ENCODE data around the gene IRAK3.
"Not testable (repeated sequence)": the region's sequence is repeated elsewhere in the genome, so short reads cannot be mapped to it uniquely, and the experiment has no call there.

The IRAK3 gene

DNA sequence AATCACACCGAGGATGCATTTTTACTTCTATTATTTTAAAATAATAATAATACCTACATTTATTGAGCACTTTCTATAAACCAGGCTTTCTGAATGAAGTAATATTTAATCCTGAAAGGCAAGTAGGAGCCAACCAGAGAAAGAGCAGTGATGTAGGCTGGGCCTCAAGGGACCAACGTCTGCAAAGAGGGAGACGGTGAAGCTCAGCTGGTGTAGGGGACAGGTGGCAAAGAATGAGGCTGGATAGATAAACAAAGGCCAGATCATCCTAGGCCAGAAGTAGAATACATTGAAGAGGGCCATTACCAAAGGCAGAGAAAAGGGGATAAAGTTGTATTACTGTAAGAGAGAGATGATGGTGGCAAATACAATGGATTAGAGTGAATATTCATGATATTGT is 18.4 kb upstream of the IRAK3 start:
- no peak for DNase-seq

DNA sequence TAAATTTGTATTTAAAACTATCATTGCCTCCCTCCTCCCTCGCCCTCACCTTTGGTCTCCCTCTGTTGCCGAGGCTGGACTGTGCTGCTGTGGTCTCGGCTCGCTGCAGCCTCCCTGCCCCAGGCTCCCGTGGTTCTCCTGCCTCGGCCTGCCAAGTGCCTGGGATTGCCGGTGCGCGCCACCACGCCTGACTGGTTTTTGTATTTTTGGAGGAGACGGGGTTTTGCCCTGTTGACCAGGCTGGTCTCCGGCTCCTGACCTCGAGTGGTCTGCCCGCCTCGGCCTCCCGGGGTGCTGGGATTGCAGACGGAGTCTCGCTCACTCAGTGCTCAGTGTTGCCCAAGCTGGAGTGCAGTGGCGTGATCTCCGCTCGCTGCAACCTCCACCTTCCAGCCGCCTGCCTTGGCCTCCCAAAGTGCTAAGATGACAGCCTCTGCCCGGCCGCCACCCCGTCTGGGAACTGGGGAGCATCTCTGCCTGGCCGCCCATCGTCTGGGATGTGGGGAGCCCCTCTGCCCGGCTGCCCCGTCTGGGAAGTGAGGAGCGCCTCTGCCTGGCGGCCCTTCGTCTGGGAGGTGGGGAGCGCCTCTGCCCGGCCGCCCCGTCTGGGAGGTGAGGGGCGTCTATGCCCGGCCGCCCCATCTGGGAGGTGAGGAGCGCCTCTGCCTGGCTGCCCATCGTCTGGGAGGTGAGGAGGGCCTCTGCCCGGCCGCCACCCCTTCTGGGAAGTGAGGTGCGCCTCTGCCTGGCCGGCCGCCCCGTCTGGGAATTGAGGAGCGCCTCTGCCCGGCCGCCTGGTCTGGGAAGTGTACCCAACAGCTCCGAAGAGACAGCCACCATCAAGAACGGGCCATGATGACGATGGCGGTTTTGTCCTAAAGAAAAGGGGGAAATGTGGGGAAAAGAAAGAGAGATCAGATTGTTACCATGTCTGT is 14.4 kb upstream of the IRAK3 start:
- DNase-seq = not testable (repeated sequence)

DNA sequence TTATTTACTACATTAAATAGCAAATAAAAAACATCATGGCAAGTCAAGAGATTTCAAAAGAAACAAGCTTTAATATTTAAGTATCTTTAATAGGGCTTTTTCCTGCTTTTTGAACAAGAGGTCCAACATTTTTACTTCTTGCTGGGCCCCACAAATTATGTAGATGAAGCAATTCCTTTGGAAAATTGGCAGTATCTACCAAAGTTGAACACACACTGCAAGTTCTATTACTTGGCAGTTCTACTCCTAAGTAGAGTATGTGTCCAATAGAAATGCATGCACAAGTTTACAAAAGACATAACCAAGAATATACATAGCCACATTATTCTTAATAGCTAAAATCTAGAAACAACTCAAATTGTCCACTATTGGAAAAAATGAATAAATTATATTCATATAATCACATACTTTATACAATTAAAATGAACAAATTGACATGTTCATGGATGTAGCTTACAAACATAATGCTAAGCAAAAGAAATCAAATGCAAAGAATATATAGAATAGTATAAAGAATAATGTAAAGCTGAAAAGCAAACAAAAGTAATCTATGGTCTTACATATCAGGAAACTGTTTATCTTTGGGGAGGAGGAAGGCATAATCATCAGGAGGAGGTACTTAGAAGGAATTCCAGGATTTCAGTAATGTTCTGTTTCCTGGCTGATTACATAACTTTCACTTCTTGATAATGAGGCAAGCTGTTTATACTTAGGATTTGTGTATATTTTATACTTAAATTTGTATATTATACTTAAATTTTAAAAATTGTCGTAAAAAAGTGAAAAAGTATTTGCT is 12.7 kb upstream of the IRAK3 start:
- DNase-seq = no peak

DNA sequence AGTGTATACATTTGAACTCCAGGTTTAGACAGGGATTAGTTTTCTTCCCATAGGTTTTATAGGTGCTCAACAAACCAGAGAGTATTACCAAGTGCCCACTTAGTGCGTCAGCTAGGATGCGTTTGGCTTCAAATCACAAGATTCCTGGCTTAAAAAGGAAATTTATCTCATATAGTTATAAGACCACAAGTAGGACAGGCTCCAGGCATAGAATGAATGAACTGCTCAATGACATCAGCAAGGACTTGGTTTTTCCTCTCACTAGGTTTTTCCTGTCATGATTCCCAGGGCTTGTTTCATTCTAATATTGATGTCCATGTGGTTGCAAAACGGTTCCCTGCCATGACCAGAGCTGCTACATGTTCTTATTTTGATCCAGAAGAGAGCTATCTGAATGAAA is 6.1 kb upstream of the IRAK3 start:
- no peak for DNase-seq

DNA sequence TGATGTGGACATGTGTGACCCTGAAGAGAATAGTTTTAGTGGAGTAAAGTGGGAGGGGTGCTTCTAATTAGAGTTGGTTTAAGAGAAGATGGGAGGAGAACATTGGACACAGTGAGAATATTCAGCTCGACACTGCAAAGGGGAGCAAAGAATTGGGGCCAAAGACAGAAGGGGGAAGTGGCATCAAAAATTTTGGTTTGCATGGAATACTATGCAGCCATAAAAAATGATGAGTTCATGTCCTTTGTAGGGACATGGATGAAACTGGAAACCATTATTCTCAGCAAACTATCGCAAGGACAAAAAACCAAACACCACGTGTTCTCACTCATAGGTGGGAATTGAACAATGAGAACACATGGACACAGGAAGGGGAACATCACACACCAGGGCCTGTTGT is 4.2 kb upstream of the IRAK3 start:
- not testable (repeated sequence) for DNase-seq

DNA sequence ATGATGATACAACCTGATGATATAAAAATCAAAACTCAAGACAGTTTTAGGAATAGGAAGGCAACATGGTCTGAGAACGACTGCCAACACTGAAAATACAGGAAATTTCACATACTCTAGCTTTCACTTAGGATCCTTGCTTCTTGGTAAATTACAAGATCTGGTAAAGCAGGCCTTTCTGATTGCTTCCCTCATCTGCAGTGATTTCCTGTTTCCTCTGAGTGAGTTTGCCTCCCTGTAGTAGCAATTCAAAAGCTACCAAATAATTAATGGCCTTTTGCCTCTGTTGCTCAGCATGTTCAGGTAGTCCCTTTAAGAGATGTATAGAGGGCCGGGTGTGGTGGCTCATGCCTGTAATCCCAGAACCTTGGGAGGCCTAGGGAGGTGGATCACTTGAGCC is 2.0 kb upstream of the IRAK3 start:
- DNase-seq = no peak

DNA sequence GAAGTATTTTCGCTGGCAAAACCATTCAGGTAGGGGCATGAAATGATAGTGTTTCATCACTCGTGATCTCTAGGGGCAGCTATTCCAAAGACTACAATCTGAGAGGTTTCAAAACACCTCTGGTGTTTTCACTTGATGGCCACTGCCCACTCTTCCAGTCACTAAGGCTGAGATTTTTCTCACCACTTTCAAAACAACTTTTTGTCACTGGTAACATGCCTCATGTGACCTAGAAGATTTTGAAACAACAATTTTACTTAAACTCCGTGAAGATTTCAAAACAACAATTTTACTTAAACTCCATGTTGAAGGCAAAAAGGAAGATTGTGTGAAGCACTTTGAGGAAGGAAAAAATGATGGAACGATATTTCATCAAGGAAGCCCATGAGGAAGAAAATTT is 1.2 kb upstream of the IRAK3 start:
- no peak for DNase-seq

DNA sequence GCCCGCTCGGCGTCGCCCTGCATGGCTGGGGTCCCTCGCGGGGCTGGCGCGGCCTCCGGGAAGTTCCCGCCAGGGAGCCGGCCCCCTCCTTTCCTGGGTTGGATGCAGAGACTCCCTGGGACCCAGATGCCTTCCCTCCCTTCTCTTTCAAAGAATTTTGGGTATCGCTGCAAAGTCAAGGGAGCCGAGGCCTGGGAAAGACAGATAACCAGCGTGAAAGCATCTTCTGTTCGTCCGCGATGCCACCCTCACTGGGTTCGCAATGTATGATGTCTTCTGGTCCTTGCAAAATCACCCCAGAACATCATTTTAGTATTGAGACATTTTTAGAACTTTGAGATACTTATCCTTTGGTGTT is 451 bp downstream of the IRAK3 start:
- no peak for DNase-seq

DNA sequence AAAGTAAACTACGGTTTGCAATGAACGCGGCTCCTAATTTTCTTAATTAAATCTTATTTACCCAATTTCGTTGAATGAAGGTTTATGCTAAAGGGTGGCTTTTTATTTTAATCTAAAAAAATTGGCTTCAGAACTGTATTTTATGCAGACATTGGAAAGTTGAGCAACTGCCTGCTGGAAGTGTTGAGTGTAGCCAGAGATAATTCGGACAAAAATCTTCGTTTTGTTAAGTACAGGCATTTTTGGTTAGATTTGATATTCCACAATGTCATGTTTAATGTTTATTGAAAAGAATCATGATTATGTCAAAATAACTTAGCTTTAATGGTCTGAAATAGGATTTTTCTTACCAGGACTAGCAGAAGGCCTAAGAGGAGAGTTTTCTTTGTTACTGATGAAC is 875 bp downstream of the IRAK3 start:
- no peak for DNase-seq

DNA sequence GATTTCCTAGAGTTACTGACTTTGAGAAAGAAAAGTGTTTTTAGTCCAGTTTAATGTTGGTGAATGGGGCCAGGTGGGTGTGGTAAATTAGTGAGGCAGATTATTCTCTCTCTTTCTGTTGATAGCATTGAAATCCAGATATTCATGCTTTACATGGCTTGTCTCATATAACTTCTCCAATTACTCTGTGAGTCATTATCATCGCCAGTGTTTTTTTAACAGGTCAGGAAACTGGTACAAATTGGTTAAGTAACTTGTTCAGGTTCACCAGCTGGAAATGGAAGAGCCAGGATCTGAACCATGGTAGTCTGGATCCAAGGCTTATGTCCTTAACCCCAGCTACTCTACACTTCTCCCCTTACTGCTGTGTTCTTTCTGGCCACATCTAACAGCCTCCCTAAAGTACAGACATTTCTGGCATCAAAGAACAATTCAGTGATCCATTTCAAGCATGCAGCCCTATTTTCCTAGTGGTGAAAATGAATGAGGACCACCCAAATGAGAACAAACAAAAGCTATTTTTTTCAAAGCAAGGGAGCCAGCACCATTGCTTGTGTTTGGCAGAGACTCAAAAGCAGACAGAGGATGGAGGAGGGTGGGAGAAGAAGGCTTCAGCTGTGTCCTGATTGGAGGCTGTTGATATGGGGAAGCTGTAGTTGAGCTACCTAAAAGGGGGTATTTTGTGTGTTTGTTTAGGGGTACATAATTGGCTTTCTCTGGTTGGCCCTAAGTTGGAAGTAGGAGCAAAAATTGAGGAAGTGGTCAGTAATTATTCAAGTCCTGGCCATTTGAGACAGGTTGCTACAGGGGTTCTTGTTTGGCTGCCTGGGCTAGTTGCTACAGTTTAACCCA is 1.7 kb downstream of the IRAK3 start:
- no peak for DNase-seq

DNA sequence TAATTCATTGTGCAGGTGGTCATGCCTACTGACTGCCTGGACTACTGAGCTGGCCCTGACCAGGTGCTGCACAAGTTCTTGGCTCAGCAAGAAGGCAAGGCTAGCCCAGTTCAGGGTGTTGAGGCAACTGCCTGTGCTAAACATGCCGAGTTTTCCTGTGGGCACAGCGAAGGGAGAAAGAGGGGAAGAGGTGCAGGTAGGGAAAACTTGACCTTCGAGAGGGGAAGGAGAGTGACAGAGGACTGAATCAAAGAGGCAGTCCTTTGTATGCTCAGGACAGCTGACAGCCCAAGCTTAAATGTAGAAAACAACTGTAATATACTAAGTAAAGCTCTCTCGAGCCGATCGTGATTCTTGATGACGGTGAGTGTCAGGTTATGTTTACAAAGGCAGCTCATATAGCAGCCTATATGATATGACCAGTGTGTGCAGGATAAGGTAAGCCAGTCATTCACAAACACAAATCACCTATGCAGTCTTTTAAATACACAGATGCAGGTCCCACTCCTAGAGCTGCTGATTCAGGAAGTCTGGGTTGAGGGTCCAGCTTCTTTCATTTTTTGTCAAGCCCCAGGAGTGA is 2.6 kb downstream of the IRAK3 start:
- no peak for DNase-seq

DNA sequence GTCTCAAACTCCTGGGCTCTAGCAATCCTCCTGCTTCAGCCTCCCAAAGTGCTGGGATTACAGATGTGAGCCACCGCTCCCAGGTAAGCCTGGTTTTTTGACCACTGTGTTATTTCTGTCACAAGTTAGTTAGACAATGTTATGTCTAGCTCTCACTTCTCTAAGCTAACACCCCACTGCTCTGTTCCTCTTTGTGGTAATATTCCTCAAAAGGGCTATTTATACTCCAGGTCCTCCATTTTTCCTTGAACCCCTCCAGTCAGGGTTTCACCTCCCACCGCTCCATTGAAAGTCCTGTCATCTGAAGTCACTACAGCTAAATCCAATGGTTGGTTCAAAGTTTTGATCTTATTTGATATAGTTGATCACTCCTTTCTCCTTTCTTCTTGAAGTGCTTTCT is 5.1 kb downstream of the IRAK3 start:
- DNase-seq = no peak

DNA sequence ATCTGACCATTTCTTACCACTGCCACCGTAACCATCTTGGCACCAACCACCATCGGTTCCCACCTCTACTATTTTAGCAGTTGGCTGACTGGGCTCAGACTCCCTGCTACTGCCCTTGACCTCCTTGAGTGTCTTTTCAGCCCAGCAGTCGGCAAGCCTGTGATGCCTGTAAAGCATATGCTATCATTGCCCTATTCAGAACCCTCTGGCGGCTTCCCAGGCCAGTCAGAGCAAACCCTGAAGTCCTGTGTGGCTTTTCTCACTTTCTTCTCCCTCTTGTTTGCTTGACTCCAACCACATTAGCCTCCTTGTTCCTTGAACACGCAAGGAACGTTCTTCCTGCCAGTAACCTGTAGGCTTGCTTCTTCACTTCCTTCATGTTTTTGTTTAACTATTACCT is 6.2 kb downstream of the IRAK3 start:
- no peak for DNase-seq

DNA sequence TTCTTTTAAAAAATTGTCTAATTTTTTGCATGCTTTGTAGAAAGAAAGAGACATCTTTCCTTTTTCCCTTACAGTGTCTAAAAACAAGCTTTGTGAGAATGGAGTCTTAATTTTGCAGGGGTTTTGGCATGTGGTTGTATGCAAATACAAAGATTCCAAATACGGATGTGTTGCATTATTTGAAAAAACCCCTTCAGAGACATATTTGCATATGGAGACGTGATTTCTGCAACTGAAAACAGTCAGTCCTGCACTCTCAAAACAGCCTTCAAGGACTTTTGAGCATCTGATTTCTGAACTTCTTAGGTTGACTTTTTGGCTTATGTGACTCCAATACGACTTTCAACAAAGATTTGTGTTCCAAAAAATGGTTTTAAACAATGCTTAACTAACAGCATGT is 7.8 kb downstream of the IRAK3 start:
- no peak for DNase-seq

DNA sequence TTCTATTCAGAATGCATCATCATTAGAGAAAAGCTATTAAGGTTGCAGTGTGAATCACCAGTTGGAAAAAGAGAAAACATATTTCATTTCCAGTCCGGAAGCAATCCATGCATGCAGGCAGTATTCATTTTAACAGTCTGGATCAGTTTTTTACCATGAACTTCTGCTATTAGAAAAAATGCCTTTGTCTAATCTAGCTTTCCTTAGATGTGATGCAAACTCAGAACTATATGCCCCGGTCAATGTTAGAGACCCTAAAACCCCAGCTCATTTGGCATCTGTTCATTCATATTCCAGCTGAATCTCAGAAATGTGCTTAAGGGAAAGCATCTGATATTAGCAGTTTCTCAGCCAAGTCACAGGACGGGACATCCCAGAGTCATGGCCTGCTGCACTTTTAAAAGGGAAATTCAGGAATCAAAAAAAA is 8.5 kb downstream of the IRAK3 start:
- DNase-seq = peak; percentile 49

DNA sequence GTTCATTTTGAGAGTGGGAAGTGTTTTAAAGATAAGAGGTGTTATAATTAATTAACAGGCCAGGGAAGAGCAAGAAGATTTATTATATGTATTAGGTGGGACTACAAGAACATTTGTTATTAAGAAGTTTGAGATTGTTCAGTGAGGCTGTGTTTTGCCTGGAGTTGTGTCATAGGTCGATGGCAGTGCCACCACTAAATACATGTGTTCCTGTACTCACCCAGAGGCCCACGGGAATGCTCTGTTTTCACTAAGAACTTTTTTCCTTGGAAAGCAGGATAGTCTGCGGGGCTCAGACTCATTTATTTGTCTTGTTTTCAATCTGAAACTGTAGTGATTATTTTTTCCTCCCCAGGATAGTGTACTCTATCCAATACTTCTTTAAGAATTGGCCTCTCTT is 10.1 kb downstream of the IRAK3 start:
- DNase-seq = no peak

DNA sequence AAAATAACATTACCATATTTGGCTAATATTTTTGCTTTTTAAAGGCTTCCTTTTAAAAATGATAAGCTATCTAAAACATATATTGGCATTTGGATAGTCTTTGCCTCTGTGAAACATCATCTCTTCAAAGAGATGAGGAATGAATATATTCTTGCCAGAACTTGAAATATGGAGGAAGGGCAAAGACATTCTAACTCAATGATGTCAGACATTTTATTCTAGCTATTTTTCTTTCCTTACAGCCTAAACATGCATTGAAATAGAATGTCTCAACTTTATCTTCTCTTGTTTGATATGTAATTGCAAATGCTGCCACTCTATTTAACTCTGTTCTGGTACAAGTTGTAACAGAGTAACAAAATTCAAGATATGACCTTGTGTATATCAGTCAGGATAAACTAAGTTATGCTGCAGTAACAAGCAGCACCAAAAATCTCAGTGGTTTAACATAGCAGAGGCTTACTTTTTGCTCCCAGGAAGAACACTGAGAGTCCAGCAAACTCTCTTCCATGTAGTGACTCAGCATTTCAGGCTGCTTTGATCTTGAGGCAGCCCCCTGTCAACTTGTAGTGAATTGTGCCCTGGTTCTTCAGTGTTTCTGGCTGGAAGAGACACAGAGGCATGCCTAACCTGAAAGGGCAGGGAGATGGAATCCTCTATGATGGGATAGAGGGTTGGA is 11.0 kb downstream of the IRAK3 start:
- peak; percentile 52 for DNase-seq

DNA sequence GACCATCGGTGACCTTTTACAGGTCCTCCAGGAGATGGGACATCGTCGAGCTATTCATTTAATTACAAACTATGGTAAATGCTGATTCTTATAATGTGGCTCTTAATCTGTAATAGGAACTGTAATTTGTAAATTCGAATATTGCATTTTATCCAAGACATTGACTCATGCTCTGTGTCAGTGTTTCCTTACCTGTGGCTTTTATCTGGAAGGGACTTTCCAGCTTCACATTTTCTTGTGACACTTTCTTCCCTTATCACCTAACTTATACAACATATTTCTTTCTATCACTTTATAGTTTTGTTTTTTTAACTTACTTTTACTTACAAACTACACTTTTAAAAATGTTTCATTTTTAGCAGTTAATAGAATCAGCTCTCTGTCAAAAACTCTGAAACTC is 14.8 kb downstream of the IRAK3 start:
- no peak for DNase-seq

DNA sequence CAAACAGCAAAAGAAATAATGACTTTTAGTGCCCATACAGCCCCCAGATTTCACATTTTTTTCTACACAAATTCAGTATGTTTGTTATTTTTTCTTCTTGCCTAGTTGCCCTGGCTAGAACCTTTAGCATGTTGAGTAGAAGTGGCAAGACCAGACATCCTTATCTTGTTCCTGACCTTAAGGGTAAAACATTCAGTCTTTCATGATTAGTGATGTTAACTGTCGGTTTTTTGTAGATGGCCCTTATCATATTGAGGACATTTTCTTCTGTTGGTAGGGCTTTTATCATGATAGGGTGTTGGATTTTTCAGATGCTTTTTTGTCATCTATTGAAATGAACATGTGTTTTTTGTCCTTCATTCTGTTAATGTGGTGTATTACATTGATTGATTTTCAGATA is 17.1 kb downstream of the IRAK3 start:
- DNase-seq = no peak

DNA sequence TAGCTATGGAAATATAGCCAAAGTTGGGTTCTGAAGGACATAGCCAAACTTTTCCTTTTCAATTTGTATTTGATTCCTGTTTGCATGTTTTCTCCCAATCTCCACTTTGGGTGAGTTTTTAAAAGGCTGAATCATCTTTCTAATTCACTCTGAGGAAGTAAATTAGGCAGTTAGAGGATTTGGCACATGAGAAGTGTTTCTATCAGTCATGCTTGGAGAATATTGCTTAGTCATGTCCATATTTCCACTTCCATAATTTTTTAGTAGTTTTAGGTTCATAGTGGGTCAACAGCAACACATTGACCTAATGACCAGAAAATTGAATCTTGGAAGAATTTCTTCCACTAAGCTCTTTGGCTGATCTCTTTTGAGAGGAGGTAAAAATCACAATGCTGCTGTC is 21.8 kb downstream of the IRAK3 start:
- DNase-seq = no peak

DNA sequence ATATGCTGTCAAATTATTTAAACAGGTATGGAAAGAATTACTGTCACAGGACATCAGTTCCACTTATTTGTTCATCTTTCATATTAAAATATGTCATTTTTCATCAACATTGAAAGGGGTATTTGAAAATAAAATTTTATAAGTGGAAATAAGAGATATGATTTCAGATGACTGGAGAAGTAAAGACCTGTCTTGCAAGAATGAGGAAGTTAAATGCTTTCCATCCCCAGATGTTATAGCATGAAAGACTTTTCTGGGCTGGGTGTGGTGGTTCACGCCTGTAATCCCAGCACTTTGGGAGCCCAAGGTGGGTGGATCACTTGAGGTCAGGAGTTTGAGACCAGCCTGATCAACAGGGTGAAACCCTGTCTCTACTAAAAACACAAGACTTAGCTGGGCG is 22.6 kb downstream of the IRAK3 start:
- DNase-seq = not testable (repeated sequence)

DNA sequence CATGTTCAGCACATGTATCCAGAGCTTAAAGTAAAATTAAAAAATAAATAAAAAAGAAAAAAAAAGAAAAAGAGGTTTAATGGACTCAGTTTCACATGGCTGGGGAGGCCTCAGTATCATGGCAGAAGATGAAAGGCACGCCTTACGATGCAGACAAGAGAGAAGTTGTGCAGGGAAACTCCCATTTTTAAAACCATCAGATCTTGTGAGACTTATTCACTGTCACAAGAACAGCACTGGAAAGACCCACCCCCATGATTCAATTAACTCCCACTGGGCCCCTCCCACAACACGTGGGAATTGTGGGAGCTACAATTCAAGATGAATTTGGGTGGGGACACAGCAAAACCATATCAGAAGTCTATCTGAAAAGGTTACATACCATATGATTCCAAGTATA is 24.0 kb downstream of the IRAK3 start:
- DNase-seq = not testable (repeated sequence)

Data from fibroblast of skin of back (primary cell).